GM13976 (cell line): ENCODE measurements around the gene LAMA5.
A peak's percentile ranks its signal among the peaks of the same experiment; 100 is the strongest.

Experiments used
- DNase-seq: peaks from one replicate; pipeline ENCODE4 v3.0.0; 2012; ENCODE audit warnings: low spot score
- CTCF ChIP-seq: IDR thresholded peaks from 2 replicates; pipeline ENCODE4 v1.5.1; 2012; ENCODE audit warnings: borderline replicate concordance, mild to moderate bottlenecking; ENCODE audit not compliant: insufficient read depth; ENCODE audit errors: extremely low read depth, missing control alignments, control extremely low read depth
- in situ Hi-C: fragments of 300-500 bp; cut with MboI; formaldehyde crosslinking; loops from one replicate; pipeline ENCODE4 v1.12.0; 2022; ENCODE audit warnings: low sequenced_read_pairs, mixed read lengths, inconsistent platforms; ENCODE audit not compliant: unreplicated experiment

LAMA5 gene

GRCh38 chr20:62411479-62412193 lies 44.5 kb upstream of the LAMA5 start:
- in situ Hi-C loops: no loop called here
- no peak for DNase-seq
- no peak for TF ChIP-seq CTCF

DNA sequence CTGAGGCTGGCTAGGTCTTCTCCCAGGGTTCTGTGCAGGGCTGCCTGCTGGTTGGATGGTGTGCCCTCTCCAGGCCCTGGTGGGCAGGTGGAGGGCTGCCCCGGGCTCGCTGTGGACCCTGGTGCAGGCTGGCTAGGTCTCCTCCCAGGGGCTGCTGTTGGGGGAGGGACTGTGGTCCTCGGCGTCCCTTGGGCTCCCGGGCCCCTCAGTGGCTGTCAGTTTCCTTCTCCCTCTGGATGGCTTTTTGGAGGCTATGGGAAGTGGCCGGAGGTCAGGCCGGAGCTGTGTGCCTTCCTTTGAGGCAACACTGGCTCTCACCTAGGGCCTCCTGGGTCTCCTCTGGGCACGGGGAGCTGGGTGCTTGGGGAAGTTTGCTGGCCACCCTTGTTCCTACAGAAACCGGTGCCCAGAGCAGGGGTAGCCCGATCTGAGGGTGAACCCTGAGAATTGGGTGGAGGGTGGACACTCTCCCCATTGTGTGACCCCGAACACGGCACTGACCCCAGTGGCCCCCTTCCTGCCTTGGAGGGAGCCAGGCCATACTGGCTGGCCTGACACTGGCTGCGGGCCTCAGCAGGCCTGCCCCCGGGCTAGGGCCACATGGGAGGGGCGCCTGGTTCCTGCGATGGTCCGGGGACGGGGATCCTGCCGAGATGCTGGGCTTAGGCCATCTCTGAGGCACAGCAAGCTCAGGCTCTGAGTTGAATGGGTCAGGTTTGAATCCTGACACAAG lies 43.8 kb upstream of the LAMA5 start:
- no peak for DNase-seq
- TF ChIP-seq CTCF: no peak
- in situ Hi-C loops: no loop called here

DNA sequence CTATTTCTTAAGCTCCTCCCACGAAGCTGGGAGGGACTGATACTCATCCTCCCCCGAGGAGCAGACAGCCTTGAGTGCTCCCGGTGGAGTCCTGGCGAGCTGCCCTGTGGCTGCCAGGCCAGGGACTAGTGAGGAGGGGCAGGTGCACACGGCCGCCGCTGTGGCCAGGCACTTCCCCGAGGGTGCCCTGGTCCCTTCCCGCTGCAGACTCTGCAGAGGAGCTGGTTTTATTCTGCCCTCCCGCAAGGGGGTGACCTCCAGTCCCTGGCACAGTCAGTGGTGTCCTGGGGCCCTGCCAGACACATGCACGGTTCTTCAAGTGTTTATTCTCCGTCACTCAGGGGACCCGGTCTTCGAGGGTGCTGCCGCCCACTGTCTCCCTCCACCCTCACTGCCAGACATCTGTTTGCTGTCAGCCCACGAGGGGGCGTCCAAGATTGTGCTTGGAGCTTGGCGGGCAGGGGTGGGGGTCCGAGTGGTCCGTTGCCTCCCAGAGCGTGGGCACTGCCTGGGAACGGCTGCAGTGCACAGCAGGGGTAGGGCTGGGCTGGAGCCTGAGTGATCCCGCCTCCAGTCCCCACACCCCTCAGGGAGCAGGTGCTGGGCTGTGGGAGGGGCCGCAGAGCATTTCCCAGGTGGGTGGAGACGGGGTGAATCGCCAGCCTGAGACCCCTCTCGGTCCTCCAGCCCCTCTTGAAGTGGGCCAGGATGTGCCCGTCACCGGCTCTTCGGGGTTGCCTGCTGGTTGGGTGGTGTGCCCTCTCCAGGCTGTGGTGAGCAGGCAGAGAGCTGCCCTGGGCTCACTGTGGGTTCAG lies 43.0 kb upstream of the LAMA5 start:
- peak; percentile 78 for DNase-seq
- in situ Hi-C loops: no loop called here
- TF ChIP-seq CTCF: peak; percentile 48

DNA sequence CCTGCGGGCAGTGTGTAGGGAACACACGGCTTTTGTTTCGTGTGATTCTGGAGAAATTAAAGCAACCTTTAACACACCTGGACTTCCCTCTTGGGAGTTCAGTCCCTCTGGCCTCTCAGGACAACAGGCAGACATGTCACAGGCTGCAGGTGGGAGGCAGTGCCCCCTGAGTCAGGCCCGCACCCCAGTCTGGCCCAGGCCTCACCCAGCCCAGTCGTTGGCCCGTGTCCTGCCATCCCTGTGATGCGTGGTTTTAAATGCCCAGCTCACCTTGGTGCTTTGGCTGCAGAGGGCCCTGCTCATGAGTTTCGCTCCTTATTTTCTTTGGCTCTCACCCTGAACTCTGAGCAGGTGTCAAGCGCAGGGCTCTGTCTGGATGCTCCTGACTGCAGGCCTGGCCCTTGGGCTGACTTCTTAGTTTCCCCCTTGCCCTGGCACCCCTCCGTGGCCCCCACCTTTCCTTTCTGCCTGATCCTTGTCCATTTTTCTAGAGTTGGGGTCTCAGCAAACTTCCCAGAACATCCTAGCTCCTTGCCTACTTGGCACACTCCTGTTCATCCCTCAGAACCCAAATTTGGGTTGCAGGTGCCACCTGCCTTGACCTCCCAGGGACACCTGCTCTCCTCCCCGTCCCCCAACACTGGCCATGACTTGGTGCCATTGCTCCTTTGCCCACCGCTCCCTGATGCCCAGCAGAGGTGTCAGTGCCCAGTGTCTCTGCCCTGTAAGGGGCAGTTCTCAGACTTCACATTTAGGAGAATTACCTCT lies 42.2 kb upstream of the LAMA5 start:
- in situ Hi-C loops: no loop called here
- no peak for TF ChIP-seq CTCF
- no peak for DNase-seq

- TF ChIP-seq CTCF: no peak
- in situ Hi-C loops: no loop called here
- DNase-seq: no peak
Observed at GRCh38 chr20:62408640-62409039, 41.5 kb upstream of the LAMA5 start.

DNA sequence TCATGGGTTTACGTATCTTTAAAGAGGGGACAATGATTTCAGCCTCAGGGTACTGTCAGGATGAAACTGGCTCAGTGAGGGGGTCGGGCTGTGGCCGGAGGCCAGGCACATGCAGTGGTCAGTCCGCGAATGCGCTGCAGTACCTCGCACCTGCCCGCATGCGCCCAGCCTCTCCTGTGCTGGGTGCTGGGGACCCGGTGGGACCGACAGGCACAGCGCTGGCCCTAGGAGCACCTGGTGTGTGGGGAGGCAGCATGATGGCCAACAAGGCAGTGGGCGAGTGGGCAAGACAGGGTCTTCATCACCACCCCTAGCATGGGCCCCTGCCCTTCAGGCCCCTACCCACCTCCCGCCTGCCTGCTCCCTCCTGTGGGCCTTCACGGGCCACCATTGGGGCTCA lies 40.9 kb upstream of the LAMA5 start:
- in situ Hi-C loops: no loop called here
- no peak for DNase-seq
- TF ChIP-seq CTCF: no peak
